Osteoblast (primary cell): ENCODE results near the gene MYL5. TPM values are rescaled to one million over a fixed set of nuclear protein-coding genes. Genes with fewer than 3 reads are reported as not detected.

Experiments used
- DNase-seq: peaks from one replicate; pipeline ENCODE4 v3.0.0; 2011; ENCODE audit warnings: low spot score, mixed read lengths; ENCODE audit not compliant: insufficient read length; ENCODE audit errors: missing footprints
- H2AFZ ChIP-seq: 2 replicates; pipeline ENCODE4 v1.6.0; 2011; ENCODE audit warnings: mild to moderate bottlenecking, low read length
- H3K27ac ChIP-seq: 2 replicates; pipeline ENCODE4 v1.5.1; 2011; ENCODE audit warnings: mild to moderate bottlenecking, low read depth, low read length, moderate library complexity
- H3K27me3 ChIP-seq: 2 replicates; pipeline ENCODE4 v1.6.0; 2012; ENCODE audit warnings: mild to moderate bottlenecking, control low read depth, inconsistent platforms, low read length, moderate library complexity; ENCODE audit not compliant: insufficient read depth
- H3K36me3 ChIP-seq: 2 replicates; pipeline ENCODE4 v1.5.1; 2011; ENCODE audit warnings: mild to moderate bottlenecking, low read length, control low read depth, moderate library complexity; ENCODE audit not compliant: insufficient read depth
- H3K4me1 ChIP-seq: 2 replicates; pipeline ENCODE4 v1.5.1; 2011; ENCODE audit warnings: mild to moderate bottlenecking, low read length, control low read depth, moderate library complexity; ENCODE audit not compliant: insufficient read depth
- H3K4me2 ChIP-seq: 2 replicates; pipeline ENCODE4 v1.6.0; 2011; ENCODE audit warnings: mild to moderate bottlenecking, low read length; ENCODE audit not compliant: insufficient read depth
- H3K4me3 ChIP-seq: fragments of 200-600 bp; sonication (generic); 3 replicates; pipeline ENCODE4 v1.5.1; 2012; ENCODE audit warnings: mild to moderate bottlenecking, low read length, inconsistent platforms; ENCODE audit not compliant: insufficient read depth
- H3K79me2 ChIP-seq: 2 replicates; pipeline ENCODE4 v1.6.0; 2012; ENCODE audit warnings: mild to moderate bottlenecking, low read length, control low read depth, inconsistent platforms; ENCODE audit not compliant: insufficient read depth
- H3K9me3 ChIP-seq: 2 replicates; pipeline ENCODE4 v1.5.1; 2011; ENCODE audit warnings: low read depth, low read length, control low read depth
- H4K20me1 ChIP-seq: 2 replicates; pipeline ENCODE4 v1.6.0; 2012; ENCODE audit warnings: mild to moderate bottlenecking, low read length, control low read depth; ENCODE audit not compliant: insufficient read depth
- CTCF ChIP-seq: IDR thresholded peaks from 2 replicates; pipeline ENCODE4 v1.5.1; 2011; ENCODE audit warnings: mild to moderate bottlenecking, low read depth, low read length, moderate library complexity; ENCODE audit errors: extremely low read depth
- total RNA-seq: library from RNA; depleted of rRNA; stranded (reverse); fragments of >200 nt; gene quantifications from 2 replicates; pipeline ENCODE4 v1.2.3, GENCODE V29; 2012

The MYL5 gene
- total RNA-seq, 1 donor = 22.8 TPM

- Histone ChIP-seq H3K4me1 (no peaks in the 10 kb centered on the region), H3K79me2 (no peaks in the 10 kb centered on the region), H2AFZ (no peak overlapping the region), H3K27me3 (no peaks in the 10 kb centered on the region), H3K4me2 (no peak overlapping the region), H3K4me3 (no peak overlapping the region), H3K9me3 (no peaks in the 10 kb centered on the region), H3K36me3 (no peaks in the 10 kb centered on the region), H4K20me1 (no peaks in the 10 kb centered on the region), H3K27ac (no peak overlapping the region)
- TF ChIP-seq CTCF = no peak
- peak; percentile 93 for DNase-seq
Measured at GRCh38 chr4:656436-657337, 17.7 kb upstream of the MYL5 start.

GRCh38 chr4:657338-657833 lies 17.0 kb upstream of the MYL5 start:
- no peaks in the 10 kb centered on the region for H3K36me3 ChIP-seq
- no peak for TF ChIP-seq CTCF
- peak; percentile 64 for DNase-seq

DNA sequence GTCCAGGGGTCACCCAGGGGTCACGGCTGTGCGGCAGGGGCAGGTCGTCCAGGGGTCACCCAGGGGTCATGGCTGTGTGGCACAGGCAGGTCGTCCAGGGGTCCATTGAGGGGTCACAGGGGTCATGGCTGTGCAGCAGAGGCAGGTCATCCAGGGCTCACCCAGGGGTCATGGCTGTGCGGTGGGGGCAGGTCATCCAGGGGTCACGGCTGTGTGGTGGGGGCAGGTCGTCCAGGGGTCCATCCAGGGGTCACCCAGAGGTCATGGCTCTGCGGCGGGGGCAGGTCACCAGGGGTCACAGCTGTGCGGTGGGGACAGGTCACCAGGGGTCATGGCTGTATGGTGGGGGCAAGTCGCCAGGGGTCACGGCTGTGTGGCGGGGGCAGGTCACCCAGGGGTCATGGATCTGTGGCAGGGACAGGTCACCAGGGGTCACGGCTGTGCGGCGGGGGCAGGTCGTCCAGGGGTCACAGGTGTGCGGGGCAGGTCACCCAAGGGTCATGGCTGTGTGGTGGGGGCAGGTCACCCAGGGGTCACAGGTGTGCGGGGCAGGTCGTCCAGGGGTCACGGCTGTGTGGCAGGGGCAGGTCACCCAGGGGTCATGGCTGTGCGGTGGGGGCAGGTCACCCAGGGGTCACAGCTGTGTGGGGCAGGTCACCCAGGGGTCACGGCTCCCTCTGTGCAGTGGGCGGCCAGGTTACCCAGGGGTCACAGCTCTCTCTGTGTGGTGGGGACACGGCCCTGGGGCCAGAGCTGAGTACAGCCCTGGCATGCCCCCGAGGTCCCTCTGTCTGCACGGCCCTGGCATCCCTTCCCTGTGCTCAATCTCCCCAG lies 16.3 kb upstream of the MYL5 start:
- TF ChIP-seq CTCF = no peak
- Histone ChIP-seq H3K9me3 (no peaks in the 10 kb centered on the region), H2AFZ (no peak overlapping the region), H3K79me2 (no peaks in the 10 kb centered on the region), H3K4me2 (no peak overlapping the region), H3K27me3 (peaks cover 2% of the 10 kb centered on the region), H3K27ac (no peak overlapping the region), H3K4me1 (no peaks in the 10 kb centered on the region), H4K20me1 (no peaks in the 10 kb centered on the region), H3K36me3 (no peaks in the 10 kb centered on the region), H3K4me3 (no peak overlapping the region)
- peak; percentile 57 for DNase-seq

More at GRCh38 chr4:657338-657833, 17.0 kb upstream of the MYL5 start:
- Histone ChIP-seq H3K4me2 (no peak overlapping the region), H3K27me3 (no peaks in the 10 kb centered on the region), H3K4me1 (no peaks in the 10 kb centered on the region), H3K9me3 (no peaks in the 10 kb centered on the region), H3K27ac (no peak overlapping the region), H3K4me3 (no peak overlapping the region), H4K20me1 (no peaks in the 10 kb centered on the region), H2AFZ (no peak overlapping the region), H3K79me2 (no peaks in the 10 kb centered on the region)
